ENCODE data around the gene TRAF1.

TRAF1 gene

GRCh38 chr9:120940573-120940972 lies 14.0 kb upstream of the TRAF1 start:
- no peak for DNase-seq

GRCh38 chr9:120938851-120939250 lies 12.3 kb upstream of the TRAF1 start:
- DNase-seq, result no peak

- no peak for DNase-seq
Observed at GRCh38 chr9:120937596-120937995, 11.0 kb upstream of the TRAF1 start.

GRCh38 chr9:120937127-120937526 lies 10.5 kb upstream of the TRAF1 start:
- no peak for DNase-seq

DNA sequence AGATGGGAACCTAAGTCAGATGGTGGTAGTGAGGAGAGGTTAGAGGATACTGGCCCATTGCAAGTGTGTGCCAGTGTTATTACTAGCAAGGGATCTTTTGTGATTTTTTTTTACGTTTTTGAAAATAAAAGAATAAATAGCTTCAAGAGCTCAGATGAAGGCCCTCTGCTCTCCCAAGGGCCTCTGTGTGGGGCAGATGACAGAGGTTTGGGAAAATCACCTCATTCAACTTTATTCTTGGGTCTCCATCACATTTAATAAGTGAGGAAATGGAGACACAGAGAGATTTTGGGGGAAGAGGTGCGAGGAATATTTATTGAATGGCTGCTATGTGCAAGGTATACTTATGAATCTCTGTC lies 10.1 kb upstream of the TRAF1 start:
- no peak for DNase-seq

- peak; percentile 69 for DNase-seq
Observed at GRCh38 chr9:120936011-120936763, 9.6 kb upstream of the TRAF1 start.

DNA sequence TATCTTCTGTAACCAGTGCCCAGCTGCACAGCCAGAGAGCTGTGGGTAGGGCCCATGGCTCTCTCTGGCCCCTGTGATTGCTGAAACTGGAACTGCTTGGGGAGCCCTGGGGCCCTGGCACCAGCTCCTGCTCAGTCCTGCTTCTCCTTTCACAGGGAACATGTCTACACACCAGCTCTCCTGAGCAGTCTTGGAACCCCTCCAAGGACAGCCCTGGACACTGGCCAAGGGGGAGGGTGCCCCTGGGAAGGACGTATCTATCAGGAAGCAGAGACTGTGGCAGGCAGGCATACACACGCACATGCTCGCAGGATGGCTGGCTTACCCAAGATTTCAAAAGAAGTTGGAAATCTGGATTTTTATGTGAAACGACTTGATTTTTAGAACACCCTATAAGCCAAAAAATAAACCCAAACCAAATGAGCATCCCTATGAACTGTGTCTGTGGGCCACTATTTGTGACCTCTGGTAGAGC lies 8.8 kb upstream of the TRAF1 start:
- no peak for DNase-seq

GRCh38 chr9:120934281-120934680 lies 7.7 kb upstream of the TRAF1 start:
- DNase-seq, result no peak

- no peak for DNase-seq
Observed at GRCh38 chr9:120933310-120934055, 6.9 kb upstream of the TRAF1 start.

GRCh38 chr9:120932086-120932823 lies 5.7 kb upstream of the TRAF1 start:
- no peak for DNase-seq

DNA sequence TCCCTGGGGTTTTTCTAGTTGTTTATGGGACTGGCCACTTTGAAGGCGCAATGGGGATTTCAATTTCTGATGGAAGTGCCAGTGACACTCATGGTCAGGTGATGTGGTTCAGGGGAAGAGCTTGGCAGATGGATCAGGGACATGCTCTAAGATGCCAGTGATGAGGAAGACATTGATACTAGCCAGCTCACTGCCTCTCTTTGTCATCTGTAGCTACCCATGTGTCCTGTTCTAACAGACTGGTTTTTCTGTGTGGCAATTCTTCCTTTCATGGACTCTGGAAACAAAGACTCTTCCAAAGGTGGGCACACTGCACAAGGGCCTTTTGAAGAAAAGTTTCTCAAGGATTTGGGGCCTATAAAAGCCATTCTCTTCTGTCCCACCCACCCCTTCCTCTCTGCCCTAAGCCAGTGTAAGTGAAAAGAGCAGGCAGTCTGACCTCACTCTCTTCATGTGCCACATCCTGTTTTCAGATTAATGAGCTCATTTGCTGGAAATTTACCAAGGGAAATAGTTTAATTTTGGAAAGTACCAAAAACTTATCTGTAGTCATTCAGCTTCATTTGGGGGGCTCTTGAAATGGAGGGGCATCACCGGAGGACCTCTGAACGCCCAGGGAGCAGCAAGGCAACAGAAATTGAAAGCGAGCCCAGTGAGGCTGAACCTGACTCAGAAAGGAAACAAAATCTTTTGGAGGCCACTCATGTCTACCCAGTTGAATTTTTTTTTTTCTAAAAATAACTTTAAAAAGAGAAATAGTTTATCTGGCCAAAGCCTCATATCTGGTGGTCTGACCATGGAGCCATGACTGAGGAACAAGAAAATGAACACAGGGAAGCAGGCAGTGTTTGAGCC lies 4.9 kb upstream of the TRAF1 start:
- peak; percentile 37 for DNase-seq

DNA sequence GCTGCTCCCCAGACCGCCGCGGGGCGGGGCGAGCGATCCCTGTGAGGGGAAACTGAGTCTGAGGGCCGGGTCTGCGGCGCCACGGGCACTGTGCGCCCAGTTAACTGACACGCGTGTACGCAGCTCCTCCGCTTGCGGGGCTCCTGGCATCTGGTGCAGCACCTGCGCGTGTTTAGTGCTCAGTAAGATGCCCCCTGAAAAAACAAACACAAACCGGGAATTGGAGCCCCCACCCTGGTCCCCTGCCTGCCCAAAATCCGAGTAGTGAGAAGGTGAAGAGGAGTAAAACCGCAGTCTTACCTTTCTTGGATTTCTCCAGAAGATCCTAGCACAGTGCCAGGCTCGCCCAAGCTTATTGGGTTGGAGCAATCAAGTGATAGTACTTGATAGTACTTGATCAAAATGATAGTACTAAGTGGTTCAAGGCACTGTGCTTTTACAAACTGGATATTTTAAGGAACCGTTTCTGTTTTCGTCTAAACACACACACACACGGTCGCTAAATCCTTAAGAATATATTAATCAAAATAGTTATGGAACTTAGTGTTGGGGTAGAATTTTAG lies 2.7 kb upstream of the TRAF1 start:
- no peak for DNase-seq

GRCh38 chr9:120928483-120929228 lies 2.1 kb upstream of the TRAF1 start:
- DNase-seq, result peak; percentile 69

GRCh38 chr9:120928015-120928482 lies 1.5 kb upstream of the TRAF1 start:
- no peak for DNase-seq

DNA sequence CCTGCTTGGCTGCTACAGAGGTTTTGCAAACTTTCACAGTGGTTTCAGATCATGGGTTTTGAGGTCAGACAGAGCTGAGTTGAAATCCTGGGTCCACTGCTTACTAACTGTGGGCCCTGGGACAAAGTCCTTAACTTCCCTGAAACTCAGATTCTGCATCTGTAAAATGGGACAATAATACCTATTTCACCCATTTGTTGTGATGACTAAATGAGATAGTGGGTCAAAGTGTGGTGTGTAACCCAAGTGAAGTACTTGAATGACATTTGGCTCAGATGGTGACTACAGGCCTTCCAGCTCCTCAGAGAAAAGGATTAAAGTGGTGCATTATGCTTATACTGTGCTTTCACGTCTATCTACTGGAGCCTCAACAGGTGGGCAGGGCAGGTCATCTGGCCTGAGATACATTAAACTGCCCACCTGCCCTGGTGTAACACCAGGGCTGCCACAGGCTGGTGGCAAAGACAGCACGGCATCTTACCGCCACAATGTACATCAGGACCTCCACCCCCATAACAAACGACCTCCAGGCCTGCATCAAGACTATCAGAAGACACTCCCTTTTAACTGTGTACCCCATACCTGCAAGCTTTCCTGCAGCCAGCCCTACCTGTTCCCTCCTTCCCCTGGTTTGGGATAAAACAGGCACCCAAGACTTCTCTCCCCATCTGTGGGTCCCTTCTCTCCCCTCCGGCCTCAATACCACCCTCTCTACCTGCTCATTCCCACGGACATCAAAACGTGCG lies 846 bp upstream of the TRAF1 start:
- DNase-seq, result no peak

DNA sequence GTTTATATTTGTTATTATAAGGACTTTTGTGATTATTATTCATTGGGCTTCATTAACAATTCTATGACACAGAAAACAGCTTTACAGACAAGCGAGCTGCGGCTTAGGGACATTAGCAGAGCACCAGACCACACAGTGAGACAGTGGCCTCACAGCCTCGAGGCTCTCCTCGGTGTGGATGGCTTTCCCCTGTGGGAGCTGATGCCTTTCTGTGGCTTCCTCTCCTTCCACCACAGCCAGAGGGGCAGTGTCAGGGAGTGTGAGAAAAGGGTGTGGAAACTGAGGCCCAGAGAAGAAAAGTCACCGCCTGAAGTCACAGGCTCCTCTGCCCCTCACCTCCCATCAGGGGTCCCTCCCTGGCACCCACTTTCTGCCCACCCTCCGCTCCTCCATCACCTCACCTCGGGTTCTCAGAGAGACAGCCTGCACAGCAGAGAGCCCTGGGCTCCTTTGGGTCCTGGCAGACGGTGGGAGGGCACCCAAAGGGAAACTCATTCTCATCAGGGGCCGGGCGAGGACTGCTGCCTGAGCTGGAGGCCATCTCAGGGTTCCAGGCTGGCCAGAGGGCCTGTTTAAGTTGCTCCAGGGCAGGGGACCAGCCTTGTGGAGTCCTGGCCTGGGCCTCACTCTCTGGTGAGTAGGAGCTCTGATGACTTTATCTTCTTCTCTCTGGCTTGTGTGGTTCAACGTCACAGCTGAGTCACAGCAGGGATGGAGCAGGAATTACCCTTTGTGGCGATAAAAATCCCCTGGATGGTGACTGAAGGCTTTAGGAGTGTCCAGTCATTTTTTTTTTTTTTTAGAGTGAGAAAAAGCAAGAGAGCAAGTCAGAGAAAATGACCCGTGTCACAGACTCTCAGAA lies 830 bp downstream of the TRAF1 start:
- peak; percentile 68 for DNase-seq

GRCh38 chr9:120924698-120925534 lies 1.7 kb downstream of the TRAF1 start:
- peak; percentile 49 for DNase-seq

- DNase-seq, result no peak
Observed at GRCh38 chr9:120923620-120924328, 2.8 kb downstream of the TRAF1 start.
